NCI-H128 (cell line): Measurements from ENCODE around the gene C1orf232.

ENCODE experiments used
- DNase-seq: peaks from one replicate; lab custom pipeline; 2025; ENCODE audit not compliant: unreplicated experiment; lab: John Stamatoyannopoulos, UW

C1orf232 gene

GRCh38 chr1:26125382-26125781, 43.4 kb downstream of the C1orf232 start:
- DNase-seq, result no peak

DNA sequence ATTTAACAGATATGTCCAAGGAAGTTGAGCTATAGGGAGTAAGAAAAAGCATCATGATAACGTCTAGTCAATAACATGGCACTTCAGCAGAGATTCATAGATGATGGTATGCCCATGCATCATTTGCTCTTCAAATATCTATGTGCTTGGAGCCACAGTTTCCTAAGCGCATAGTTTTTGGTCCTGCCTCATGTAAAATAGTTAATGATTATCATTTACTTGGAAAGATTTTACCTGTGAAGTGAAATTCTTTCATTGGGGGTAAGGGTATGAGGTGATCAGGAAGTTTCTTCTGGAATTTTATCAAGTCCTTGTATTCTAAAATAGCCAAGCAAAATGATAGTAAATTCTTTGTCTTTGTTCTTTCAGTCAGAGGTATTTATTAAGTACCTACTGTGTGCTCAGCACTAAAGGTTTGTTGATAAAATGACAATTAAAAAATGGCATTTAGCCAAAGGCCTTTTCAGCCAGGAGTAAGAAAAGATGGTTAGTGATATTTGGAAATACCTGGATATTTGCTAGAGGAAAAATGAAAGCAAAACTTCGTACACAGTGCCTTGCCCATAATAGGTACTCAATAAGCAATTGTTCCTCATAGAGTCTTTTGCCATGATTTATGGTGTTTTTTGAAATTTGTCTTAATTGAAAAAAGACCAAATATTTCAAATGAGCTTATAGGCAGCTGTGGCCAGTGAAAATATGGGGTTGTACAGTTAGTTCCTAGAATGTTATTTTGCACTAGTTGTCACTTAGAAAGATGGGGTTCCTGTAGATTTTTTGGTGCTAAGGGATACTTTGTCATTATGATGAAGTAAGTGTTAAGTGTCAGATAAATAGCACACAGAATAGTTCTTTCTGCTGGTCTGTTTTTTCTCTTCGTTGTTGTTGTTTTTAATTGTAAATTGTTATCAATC, 44.1 kb downstream of the C1orf232 start:
- DNase-seq, result no peak

GRCh38 chr1:26122988-26123973, 45.5 kb downstream of the C1orf232 start:
- DNase-seq, result no peak

- DNase-seq, result no peak
Observed at GRCh38 chr1:26121854-26122773, 46.6 kb downstream of the C1orf232 start.

DNA sequence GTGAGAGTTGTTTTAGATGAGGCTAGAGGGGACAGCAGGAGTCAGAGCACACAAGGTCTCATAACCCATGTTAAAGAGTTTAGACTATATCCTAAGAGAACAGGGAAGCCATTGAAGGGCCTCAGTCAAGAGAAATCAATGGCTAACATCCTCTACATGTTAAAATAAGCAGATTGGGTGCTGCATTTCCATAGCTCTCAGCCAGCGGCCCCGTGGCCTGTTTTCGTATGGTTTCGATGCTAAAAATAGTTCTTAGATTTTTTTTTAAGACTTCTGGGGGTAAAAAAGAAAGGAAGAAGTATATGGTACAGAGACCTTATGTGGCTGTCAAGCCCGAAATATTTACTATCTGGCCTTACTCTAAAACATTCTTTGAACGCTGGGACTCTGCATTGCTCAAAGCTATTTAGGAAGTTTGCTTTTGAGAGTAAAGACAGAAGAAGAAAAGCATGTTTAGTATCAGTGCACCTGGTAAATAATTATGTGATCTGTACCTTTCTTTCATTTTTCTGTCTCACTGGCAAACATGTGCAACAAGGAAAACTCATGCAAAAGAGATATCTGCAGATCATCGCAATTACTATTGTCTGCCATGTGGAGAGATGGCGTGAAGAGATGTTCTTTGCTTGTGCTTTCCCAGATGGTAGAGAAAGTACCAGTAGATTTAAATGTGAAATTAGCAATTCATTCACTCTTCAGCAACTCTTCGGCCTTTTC, 48.7 kb downstream of the C1orf232 start:
- DNase-seq, result no peak

- DNase-seq, result no peak
Observed at GRCh38 chr1:26114165-26114927, 54.4 kb downstream of the C1orf232 start.
